ENCODE results near the gene EML4. TPM values are rescaled to one million over a fixed set of nuclear protein-coding genes. Genes with fewer than 3 reads are reported as not detected.

EML4 gene
- total RNA-seq, 1 donor from 2014 or later: 37.7 TPM

DNA sequence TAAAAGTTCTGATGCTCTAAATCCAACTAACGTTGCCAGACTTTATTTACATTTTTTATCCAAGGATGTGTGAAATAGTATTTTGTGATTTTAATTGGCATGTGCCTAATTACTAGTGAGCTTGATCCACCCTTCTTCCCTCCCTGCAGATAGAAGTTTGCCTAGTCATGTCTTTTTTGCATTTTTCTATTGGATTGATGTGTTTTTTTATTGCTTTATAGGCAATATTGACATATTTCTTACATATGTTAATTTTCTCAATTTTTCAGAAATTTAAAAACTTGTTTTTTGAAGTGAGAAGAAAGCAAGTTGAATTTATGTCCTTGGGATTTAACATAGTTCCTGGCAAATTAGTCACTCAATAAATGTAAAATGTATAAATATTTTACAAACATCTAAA lies 56.4 kb downstream of the EML4 start:
- DNase-seq: no peak

DNA sequence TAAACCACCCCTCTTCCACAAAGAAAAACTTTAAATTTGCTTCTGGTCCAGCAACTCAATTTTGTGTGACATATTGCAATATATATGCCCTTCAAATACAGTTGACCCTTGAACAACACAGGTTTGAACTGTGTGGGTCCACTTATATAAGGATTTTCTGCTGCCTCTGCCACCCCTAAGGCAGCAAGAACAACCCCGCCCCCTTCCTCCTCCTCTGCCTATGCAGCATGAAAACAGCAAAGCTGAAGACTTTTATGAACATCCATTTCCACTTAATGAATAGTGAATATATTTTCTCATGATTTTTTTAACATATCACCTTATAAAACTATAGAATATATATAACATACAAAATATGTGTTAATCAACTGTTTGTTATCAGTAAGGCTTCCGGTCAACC lies 58.3 kb downstream of the EML4 start:
- no peak for DNase-seq

DNA sequence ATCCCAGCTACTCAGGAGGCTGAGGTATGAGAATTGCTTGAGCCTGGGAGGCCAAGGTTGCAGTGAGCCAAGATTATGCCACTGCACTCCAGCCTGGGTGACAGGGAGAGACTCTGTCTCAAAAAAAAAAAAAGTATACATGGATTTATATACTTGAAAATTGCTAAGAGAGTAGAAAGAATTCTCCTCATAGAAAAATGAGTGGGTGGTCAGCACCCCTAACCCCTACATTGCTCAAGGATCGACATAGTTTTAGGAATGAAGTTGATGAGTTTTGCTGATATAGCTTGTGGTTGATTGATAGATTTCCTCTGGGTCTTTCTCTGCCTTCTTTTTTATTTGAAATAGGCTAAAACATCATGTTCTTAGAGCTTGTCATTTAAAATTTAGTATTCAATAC lies 58.9 kb downstream of the EML4 start:
- DNase-seq: no peak

DNA sequence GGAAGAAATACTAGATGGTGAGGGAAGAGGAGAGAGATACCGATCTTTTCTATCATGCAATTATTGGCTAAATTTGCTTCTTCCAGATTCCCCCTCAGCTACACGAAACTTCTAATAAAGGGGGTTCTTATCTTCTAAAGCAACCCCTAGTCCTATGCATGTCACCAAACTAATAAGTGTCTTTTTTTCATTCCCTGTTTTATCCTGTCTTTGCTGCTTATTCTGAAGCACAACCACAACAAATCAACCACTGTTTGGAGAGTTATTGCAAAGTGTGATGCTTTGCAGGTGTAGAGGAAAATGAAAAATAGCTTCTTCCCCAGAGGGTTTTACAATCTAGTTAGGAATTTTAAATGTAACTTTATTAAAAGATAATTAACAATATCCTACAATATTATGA lies 60.8 kb downstream of the EML4 start:
- DNase-seq: no peak

DNA sequence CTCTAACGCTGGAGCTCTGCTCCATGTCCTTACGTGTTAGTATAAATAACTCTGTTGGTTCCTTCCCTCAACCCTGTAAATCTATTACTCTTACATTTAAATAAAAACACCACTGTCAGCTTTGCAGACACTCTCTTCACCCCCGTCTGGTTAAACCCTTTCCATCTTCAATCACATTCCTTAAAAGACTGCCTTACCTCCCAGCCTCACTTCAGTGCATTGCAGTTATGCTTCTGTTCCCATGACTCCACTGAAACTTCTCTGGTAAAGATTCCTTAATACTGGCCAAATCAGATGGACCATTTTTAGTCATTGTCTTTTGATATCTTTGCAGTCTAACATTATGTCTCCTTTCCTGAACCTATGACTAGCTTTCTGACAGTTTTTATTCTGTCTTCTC lies 61.7 kb downstream of the EML4 start:
- DNase-seq: no peak

DNA sequence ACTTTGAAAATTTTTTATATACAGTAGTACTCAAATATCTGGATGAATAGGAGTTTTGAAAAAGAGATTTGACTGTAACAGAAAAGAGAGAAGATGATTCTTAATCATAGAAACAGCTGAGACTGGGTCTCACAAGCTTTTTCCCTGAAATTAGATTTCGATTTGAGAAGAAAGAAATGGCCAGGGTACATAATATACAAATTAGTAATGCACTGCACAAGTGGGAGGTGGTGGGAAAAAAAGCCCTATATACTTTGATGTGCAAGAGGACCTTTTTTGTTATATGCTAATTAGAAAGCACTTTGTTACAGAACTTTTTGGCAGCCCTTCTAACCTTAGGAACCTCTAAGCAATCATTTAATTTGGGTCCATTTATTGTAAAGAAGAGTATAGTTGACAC lies 62.9 kb downstream of the EML4 start:
- DNase-seq: no peak

DNA sequence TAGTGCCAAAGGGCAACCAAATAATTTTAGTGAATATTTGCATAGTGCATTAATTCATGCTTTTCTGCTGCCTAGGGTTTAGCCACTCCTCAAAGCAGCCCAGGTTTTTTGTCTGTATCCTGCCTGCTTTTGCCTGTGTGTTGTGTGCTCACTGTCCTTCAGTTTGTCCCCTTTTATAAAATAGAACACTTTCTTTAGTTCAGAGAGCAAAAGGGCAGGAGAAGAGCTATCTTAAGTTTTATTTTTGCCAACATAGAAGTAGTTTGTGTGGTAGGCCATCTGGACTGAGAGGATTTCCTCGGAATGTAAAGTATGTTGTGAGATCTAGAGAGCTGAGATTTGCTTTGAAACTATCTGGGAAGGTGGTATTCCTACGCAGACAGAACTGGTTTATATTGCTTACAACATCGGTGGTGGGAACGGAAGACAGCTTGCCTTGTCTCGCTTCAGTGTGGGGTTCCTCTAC lies 64.9 kb downstream of the EML4 start:
- peak; percentile 15 for DNase-seq

DNA sequence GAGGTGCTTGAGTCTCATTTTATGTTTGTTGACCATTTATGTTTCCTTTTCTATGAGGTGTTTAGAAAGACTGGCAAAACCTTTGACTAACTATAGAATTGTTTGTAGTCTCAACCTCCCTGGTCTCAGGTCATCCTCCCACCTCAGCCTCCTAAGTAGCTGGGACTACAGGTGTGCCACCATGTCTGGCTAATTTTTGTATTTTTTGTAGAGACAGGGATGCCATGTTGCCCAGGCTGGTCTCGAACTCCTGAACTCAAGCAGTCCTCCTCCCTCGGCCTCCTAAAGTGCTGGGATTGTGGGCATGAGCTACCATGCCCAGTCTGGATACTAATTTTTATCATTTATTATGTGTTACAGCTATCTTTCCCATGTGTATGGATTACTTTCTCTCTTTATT lies 67.8 kb downstream of the EML4 start:
- no peak for DNase-seq

DNA sequence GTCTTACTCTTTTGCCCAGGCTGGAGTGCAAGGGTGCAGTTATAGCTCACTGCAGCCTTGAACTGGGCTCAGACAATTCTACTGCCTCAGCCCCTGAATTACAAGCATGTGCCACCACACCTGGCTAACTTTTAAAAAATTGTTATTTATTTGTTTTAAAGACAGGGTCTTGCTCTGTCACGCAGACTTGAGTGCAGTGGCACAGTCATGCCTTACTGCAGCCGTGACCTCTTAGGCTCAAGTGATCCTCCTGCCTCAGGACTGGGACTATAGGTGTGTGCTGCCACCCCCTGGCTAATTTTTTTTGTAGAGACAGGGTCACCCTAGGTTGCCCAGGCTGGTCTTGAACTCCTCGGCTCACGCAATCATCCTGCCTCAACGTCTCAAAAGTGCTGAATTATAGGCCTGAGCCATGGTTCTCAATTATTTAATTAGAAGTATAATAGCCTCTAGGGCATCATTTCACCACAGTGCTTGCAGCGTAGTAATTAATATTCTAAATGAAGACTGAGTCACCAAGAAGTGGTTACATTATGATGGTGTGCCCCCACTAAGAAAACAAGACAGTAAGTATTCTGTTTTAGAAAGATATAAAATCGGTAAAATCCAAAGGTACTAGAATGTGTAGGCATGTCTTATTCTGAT lies 69.6 kb downstream of the EML4 start:
- peak; percentile 27 for DNase-seq

DNA sequence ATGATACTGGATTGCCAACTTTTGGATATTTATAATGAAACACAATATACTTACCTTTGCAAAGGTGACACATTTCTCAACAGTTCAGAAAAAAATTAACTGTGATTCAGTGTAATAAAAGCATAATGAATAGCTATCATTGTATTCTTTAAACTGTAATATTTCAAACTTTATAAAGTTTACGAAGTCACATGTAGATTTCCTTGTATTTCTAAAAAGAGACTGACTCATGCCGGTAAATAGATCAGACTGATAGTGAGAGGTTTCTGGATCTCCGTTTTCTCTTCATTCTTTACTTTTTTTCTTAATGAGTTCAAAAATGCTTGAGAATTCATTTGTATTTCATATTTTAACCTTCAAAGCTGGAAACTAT lies 70.1 kb downstream of the EML4 start:
- no peak for DNase-seq

DNA sequence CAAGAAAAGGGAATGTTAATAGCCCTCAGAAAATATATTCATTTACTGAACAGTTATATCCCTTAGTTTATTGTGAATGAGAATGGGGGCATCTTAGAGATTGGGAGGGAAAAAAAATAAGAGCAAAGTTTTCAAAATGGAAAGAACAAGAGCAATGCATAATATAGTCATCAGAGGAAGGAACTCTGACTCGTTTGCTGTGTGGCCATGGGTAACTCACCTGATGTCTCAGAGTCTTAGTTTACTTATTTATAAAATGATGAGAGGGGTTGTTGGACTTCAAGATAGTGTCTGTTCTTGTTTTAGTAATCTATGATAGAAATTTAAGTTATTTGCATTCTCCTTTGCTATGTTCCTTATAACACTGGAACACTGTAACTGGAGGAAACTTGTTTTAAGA lies 70.7 kb downstream of the EML4 start:
- no peak for DNase-seq

DNA sequence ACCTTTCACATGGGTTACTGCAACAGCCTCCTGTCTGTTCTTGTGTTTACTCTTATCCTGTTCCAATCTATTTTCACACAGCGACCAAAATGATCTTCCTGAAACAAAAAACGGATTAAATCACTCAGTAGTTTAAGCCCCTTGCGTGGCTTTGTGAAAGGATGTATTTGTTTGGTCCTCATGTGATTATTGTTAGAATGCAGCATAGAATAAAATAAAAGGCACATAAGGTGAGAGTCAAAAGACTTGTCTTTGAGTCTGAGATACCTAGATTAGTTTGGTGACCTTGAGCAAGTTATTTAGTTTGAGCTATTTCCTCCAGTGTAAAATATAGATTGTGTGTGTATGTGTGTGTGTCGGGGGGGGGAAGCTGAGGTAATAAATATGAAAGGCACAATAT lies 72.4 kb downstream of the EML4 start:
- no peak for DNase-seq

DNA sequence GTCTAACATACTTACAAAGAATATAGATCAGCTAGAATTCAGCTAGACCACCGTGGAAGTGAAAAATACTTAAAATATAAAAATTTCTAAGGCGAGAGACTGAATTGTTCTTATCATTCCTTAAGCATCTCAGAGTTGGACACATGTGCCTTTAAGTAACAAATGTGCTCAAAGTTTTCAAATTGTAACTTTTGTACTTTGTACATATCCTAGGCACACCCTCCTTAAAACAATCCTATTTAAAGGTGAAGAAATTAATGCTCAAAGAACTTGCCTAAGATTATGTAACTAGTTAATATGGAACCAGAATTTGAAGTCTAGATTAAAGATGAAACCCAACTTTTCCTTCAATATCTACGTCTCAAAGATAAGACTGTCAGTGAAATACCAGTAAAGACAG lies 74.1 kb downstream of the EML4 start:
- DNase-seq: no peak

DNA sequence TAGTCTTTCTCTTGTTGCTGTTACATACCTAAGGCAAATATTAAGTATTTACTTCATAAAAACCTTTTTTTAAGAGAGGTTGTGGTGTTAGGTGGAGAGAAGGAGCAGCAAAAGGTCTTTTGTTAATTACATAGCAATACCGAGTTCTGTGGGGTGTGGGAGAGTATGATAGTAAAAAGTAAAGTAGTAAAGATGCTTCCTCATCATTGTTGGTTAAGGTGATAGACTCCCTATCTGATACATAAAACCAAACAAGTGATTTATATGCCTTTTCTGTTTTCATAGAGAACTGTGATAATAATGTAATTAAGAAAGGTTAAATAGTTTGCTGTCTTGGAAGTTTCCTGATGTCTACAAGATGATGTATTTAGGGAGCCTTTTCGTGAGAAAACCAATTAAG lies 75.4 kb downstream of the EML4 start:
- DNase-seq: no peak

DNA sequence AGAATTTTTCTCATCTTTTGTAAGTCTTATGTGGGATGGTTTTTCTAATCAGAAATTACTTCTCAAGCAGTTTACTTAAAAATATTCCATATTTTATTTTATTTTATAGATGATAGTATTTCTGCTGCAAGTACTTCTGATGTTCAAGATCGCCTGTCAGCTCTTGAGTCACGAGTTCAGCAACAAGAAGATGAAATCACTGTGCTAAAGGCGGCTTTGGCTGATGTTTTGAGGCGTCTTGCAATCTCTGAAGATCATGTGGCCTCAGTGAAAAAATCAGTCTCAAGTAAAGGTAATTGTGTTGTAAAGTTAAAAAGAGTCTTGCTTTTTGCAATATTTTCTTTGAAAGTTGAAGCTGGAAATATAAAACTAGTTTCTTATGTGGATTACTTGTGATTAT lies 76.2 kb downstream of the EML4 start:
- no peak for DNase-seq

DNA sequence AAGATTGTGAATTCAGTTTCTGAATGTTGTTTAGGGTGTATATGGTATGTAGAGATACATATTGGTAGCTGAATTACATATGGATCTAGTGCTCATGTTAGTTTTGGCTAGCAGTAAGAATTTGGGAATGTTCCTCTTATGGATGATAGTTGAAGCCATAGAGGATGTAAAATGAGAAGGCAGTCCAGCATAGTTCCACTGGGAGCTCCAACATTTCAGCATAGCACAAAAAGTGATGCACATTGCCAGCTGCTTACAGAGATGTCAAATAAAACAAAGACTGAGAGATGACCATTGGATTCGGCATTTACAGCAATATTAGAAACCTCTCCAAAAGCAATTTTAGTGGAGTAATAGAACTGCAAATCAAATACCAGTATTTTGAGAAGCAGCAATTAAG lies 77.4 kb downstream of the EML4 start:
- peak; percentile 55 for DNase-seq

DNA sequence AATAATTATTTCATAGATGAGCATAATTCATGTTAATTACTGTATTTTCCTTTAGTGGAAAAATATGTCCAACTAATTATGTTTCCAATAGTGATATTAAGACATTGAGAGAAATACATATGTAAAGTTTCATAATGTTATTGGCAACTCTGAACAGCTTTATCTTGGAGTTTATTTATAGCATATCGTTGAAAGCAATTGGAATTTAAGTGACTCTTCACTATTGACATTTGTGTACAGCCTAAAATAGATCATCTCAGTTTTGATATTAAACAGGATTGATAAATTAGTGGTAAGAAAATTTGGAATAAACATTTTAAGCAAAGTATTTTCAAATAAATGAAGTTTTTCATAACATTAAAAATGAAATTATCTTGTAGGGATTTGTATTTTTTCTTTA lies 79.7 kb downstream of the EML4 start:
- no peak for DNase-seq

DNA sequence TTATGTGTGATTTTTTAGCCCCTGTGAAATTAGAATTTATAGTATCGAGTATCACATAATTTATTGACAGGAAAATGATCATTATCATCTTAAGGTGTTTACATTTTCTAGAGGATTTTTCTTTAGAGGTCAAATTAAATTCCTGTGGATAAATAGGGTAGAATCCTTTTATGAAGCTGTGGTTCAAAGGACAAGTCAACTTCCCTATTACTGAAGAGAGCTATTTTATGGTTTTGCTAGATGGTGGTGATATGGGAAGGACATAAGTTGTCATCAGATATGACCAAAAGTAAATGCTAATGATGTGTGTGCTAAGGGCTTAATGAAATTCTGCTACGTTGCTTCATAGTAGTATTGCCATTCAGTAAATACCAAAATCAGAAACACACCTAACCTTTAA lies 80.1 kb downstream of the EML4 start:
- no peak for DNase-seq

DNA sequence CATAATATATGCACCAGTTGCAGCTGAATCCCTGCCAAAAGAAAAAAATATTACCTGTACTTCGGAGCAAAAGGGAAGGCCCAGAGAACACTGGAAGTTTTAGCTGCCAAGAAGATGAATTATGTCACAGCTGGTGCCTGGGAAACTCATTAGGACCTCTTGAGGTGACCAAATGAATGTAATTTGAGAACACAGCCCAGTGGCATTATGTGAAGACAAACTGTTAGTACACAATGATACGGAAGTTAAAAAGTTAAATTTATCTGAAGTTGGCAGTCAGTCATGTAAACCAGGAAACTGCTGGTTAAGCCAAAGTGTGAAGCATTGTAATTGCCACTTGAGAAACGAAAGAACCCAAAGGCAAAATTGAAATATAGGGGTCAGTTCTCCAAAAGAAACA lies 80.7 kb downstream of the EML4 start:
- DNase-seq: peak; percentile 64

DNA sequence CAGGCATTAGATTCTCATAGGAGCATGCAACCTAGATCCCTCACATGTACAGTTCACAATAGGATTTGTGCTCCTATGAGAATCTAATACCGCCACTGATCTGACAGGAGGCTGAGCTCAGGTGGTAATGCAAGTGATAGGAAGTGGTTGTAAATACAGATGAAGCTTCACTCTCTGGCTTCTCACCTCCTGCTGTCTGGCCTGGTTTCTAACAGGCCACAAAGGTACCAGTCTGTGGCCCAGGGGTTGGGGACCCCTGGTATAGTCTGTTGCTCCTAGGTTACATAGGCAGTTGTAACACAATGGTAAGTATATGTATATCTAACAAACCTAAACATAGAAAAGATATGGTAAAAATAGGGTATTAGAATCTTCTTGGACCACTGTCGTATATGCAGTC lies 81.8 kb downstream of the EML4 start:
- DNase-seq: no peak

DNA sequence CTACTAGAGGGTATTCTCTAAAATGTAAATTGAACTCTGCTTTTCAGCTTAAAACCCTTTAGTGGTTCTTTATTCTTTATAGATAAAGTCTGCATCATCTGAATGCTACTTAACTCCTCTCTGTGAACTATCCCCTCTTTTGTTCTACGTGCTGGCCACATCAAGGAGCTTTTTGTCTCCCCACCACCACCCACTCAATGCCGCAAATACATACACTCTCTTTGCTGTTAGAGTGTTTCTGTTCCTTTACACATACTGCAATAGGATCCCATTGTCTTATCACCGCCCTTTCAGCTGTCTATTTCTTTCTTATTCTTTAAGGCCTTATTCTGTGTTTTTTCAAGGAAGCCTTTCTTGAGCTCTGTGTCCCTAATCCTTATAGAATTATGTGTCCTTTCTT lies 83.3 kb downstream of the EML4 start:
- DNase-seq: no peak

DNA sequence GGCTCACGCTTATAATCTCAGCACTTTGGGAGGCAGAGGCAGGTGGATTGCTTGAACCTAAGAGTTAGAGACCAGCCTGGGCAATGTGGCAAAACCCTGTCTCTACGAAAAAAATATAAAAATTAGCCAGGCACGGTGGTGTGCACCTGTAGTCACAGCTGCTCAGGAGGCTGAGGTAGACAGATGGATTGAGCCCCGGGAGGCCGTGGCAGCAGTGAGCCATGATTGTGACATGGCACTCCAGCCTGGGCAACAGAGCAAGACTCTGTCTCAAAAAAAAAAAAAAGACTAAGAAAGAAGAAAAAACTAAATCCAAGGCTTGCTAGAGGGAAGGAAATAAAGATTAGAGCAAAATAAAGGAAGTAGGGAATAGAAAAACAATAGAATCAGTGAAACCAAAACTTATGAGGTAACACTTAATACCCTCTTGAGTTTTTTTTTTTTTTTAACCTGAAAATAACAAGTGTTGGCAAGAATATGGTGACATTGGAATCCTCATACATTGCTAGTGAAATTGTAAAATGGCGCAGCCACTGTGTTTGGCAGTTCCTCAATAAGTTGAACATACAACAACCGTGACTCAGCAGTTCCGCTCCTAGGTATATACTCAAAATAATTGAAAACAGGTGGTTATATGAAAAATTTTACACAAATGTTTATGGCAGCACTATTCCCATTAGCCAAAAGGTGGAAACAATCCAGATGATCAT lies 85.2 kb downstream of the EML4 start:
- peak; percentile 50 for DNase-seq

DNA sequence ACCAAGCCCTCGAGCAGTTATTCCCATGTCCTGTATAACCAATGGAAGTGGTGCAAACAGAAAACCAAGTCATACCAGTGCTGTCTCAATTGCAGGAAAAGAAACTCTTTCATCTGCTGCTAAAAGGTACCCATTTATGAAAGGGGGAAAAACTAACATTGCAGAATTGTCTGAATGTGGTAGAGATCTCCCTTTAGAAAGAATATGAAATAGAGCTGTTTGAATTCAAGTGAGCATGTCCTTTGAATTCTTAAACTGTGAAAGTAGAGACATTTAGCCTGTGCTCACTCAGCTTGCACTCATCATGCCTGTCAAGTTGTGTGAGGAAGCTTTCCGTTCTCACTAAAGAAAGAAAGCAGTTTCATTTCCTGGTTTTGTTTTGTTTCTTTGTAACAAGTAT lies 87.4 kb downstream of the EML4 start:
- no peak for DNase-seq

DNA sequence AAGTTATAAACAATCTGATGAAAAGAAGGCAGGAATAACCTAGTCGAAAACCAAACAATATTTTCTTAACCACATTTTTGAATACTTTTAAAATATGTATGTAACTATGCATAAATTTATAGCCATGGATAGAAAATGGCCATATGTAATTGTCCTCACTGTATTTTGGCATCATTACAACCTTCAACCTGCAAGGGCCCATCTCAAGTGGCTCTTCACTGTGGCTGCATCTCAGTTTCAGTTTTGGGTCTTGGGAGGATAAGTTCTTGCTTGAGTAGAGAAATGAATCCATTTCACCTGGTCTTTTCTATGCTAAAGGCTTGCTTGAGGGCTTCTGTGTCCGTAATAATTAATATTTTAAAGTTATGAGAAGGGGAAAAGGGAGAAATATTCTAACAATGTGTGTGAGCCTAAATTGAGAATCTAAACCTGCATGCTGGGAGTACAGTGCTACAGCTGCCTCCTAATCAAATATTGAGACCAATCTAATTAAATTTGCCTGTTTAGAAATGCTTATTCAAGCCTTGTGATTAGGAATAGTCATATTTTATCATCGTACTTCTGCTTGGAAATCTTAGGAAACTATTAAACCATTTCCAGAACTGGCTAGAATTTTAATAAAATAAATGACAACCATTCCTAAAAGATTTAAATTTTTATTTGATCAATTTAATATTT lies 92.5 kb downstream of the EML4 start:
- no peak for DNase-seq
